HEK293 (cell line): ENCODE measurements around the gene TWIST2.

Experiments used
- ATF2 ChIP-seq: fragments of 450-650 bp; formaldehyde crosslinking; IDR thresholded peaks from 2 replicates; pipeline ENCODE4 v1.5.1; 2016; ENCODE audit warnings: missing biosample characterization, missing genetic modification characterization, low read depth
- BCL11A ChIP-seq: fragments of 450-650 bp; formaldehyde crosslinking; IDR thresholded peaks from 2 replicates; pipeline ENCODE4 v1.5.1; 2016; ENCODE audit warnings: low read depth, missing biosample characterization, missing genetic modification characterization
- CTCF ChIP-seq: fragments of 450-650 bp; formaldehyde crosslinking; IDR thresholded peaks from 2 replicates; pipeline ENCODE4 v1.5.1; 2016; ENCODE audit warnings: missing biosample characterization, missing genetic modification characterization
- MEIS1 ChIP-seq: sonication (generic); formaldehyde crosslinking; IDR thresholded peaks from 2 replicates; pipeline ENCODE4 v1.8.1; 2022; ENCODE audit warnings: missing genetic modification reagents, mild to moderate bottlenecking, borderline replicate concordance
- PRDM10 ChIP-seq: fragments of 450-650 bp; formaldehyde crosslinking; IDR thresholded peaks from 2 replicates; pipeline ENCODE4 v1.5.1; 2016; ENCODE audit warnings: missing biosample characterization, missing genetic modification characterization
- SETDB1 ChIP-seq: IDR thresholded peaks from one replicate; pipeline ENCODE4 v1.6.1; 2017; ENCODE audit warnings: mild to moderate bottlenecking, low read length, moderate library complexity, mixed read lengths; ENCODE audit not compliant: insufficient read length
- TRIM28 ChIP-seq: IDR thresholded peaks from 2 replicates; pipeline ENCODE4 v1.6.1; 2011; ENCODE audit warnings: low read length, control low read depth, borderline replicate concordance
- YY1 ChIP-seq: fragments of 450-650 bp; formaldehyde crosslinking; IDR thresholded peaks from 2 replicates; pipeline ENCODE4 v1.5.1; 2018; ENCODE audit warnings: missing biosample characterization, missing genetic modification characterization
- ZNF274 ChIP-seq, 2 experiments: fragments of 200-500 bp in 1 of 2; fragments of 450-650 bp in 1 of 2; sonication (Bioruptor generic) in 1 of 2; formaldehyde crosslinking in 1 of 2; IDR thresholded peaks; 2 replicates each; pipeline versions ENCODE4 v1.5.1 to v1.6.1; 2014 to 2016; ENCODE audit warnings: borderline replicate concordance in 1 of 2, inconsistent platforms in 1 of 2, low read length in 1 of 2, missing biosample characterization in 1 of 2, missing genetic modification characterization in 1 of 2
- ZNF302 ChIP-seq: fragments of 450-650 bp; formaldehyde crosslinking; IDR thresholded peaks from 2 replicates; pipeline ENCODE4 v1.5.1; 2016; ENCODE audit warnings: missing biosample characterization, missing genetic modification characterization, low read depth
- ZNF416 ChIP-seq: fragments of 450-650 bp; formaldehyde crosslinking; IDR thresholded peaks from 2 replicates; pipeline ENCODE4 v1.5.1; 2016; ENCODE audit warnings: missing biosample characterization, missing genetic modification characterization
- ZNF488 ChIP-seq: fragments of 450-650 bp; formaldehyde crosslinking; IDR thresholded peaks from 2 replicates; pipeline ENCODE4 v1.5.1; 2016; ENCODE audit warnings: missing biosample characterization, missing genetic modification characterization
- ZNF629 ChIP-seq: fragments of 450-650 bp; formaldehyde crosslinking; IDR thresholded peaks from 2 replicates; pipeline ENCODE4 v1.5.1; 2017; ENCODE audit warnings: missing biosample characterization, missing genetic modification characterization

GRCh38 chr2:238945433-238946150, 97.7 kb downstream of the TWIST2 start:
- no peak for TF ChIP-seq CTCF (tag by site-specific recombination)
- no peak for TF ChIP-seq PRDM10 (tag by site-specific recombination)
- TF ChIP-seq TRIM28 = no peak
- TF ChIP-seq YY1 (tag by site-specific recombination) = no peak
- no peak for TF ChIP-seq BCL11A (tag by site-specific recombination)
- no peak for TF ChIP-seq ZNF274 (IDR thresholded peaks at IDR 0.05; ENCODE audit: low read length)
- TF ChIP-seq ZNF274 (tag by site-specific recombination; IDR thresholded peaks at IDR 0.05; ENCODE audit: borderline replicate concordance) = no peak
- TF ChIP-seq SETDB1 = no peak
- no peak for TF ChIP-seq ZNF302
- TF ChIP-seq ZNF488 (tag by site-specific recombination) = no peak
- TF ChIP-seq ATF2 (tag by site-specific recombination) = no peak
- TF ChIP-seq MEIS1 = no peak
- no peak for TF ChIP-seq ZNF629
- TF ChIP-seq ZNF416 (tag by site-specific recombination) = no peak
